Mononuclear cell (primary cell): ENCODE results near the gene TMCC1. TPM values are rescaled to one million over a fixed set of nuclear protein-coding genes. Genes with fewer than 3 reads are reported as not detected.

Experiments
- H3K27me3 ChIP-seq: 2 replicates; pipeline ENCODE4 v1.6.0; 2011; ENCODE audit warnings: low read length, control low read depth; ENCODE audit not compliant: insufficient read depth
- H3K4me1 ChIP-seq: 2 replicates; pipeline ENCODE4 v1.5.1; 2011; ENCODE audit warnings: mild to moderate bottlenecking, low read length, control low read depth; ENCODE audit not compliant: insufficient read depth
- H3K4me3 ChIP-seq: 2 replicates; pipeline ENCODE4 v1.5.1; 2011; ENCODE audit warnings: mild to moderate bottlenecking, low read length, moderate library complexity
- H3K9me3 ChIP-seq: 2 replicates; pipeline ENCODE4 v1.5.1; 2011; ENCODE audit warnings: low read depth, mild to moderate bottlenecking, control low read depth, low read length
- total RNA-seq: library from RNA; depleted of rRNA; stranded (reverse); fragments of >200 nt; gene quantifications from one replicate; pipeline ENCODE4 v1.2.3, GENCODE V29; 2012

The TMCC1 gene
- total RNA-seq, 1 donor: 17.1 TPM

- Histone ChIP-seq H3K4me1 (no peaks in the 10 kb centered on the region), H3K27me3 (no peaks in the 10 kb centered on the region), H3K4me3 (no peak overlapping the region), H3K9me3 (no peaks in the 10 kb centered on the region)
Measured at GRCh38 chr3:129747136-129747535, 146.4 kb downstream of the TMCC1 start.

GRCh38 chr3:129746629-129747028, 146.9 kb downstream of the TMCC1 start:
- Histone ChIP-seq H3K4me3 (no peak overlapping the region), H3K9me3 (no peaks in the 10 kb centered on the region), H3K27me3 (no peaks in the 10 kb centered on the region), H3K4me1 (no peaks in the 10 kb centered on the region)

DNA sequence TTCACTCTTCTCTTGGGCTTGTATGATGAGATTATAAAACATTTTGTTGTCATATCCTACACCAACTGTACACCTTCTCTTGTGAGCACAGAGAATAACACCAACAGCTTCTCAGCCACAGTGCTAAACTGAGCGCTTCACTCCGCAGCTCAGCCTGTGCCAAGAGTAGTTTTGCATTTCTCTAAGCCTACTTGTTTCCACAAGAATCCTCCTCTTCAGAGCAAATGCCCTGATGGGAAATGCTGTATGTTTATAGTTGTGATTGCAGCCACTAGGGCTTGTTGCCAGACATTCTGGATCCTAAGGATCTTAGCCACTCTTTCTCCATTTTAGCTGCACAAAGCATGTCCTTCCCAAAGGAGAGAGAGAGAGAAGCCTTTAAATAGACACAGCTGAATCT, 148.3 kb downstream of the TMCC1 start:
- H3K9me3 ChIP-seq: no peaks in the 10 kb centered on the region
- H3K4me1 ChIP-seq: no peaks in the 10 kb centered on the region
- H3K27me3 ChIP-seq: no peaks in the 10 kb centered on the region
- no peak overlapping the region for H3K4me3 ChIP-seq

DNA sequence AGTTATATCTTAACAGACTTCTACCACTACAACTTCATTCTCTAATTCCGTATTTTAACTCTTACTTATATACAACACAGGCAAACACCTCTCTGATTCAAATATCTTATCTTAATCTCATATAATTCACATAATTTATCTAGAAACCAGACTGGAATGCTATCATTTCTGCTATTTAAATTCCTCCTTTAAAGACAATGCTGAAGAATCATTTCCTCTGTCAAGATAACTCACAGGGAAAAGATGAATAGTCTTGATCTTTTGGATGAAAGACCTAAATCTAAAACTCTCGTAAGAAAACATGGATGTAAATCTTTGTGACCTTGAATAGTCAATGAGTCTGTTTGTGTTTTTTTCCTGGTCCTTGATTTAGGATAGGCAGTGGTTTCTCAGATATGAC, 151.7 kb downstream of the TMCC1 start:
- no peaks in the 10 kb centered on the region for H3K9me3 ChIP-seq
- H3K4me3 ChIP-seq: no peak overlapping the region
- H3K4me1 ChIP-seq: no peaks in the 10 kb centered on the region
- H3K27me3 ChIP-seq: no peaks in the 10 kb centered on the region

DNA sequence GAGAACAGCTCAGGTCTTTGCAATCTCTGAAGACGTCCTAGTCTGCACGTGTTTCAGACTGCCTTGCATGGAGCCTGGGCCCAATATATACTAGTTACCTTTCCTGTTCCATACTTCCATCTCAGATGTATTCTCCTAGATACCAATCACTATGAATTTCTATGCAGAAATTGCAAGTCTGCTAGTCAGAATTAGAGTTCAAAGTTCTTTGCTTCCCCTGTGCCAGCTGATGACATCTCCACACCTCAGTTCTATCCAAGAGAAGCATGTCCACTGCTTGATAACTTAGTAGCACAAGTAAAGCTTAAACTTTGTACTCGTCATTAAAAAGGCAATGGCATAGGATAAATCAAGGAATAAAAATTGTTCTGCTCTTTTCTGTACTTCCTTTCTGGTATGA, 153.4 kb downstream of the TMCC1 start:
- no peaks in the 10 kb centered on the region for H3K9me3 ChIP-seq
- no peaks in the 10 kb centered on the region for H3K27me3 ChIP-seq
- H3K4me1 ChIP-seq: no peaks in the 10 kb centered on the region
- H3K4me3 ChIP-seq: no peak overlapping the region

GRCh38 chr3:129739634-129740033, 153.9 kb downstream of the TMCC1 start:
- no peaks in the 10 kb centered on the region for H3K27me3 ChIP-seq

DNA sequence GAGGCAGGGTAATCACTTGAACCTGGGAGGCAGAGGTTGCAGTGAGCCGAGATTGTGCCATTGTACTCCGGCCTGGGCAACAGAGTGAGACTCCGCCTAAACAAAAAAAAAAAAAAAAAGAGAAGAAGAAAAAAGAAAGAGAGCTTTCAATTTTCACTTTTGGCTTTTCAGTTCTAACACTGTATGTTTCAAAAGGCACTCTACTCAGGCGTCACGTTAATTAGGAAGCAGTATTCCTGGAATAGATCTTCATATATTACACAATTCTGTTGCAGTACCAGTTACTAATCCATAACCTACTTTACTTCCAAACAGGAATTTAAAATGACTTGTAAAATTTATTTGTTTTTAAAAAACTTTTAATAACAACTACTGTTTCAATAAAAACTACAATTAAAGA, 155.3 kb downstream of the TMCC1 start:
- H3K4me3 ChIP-seq: no peak overlapping the region

More at GRCh38 chr3:129739634-129740033, 153.9 kb downstream of the TMCC1 start:
- H3K4me3 ChIP-seq: no peak overlapping the region
- H3K4me1 ChIP-seq: no peaks in the 10 kb centered on the region
- H3K9me3 ChIP-seq: no peaks in the 10 kb centered on the region

GRCh38 chr3:129736070-129736469, 157.4 kb downstream of the TMCC1 start:
- Histone ChIP-seq H3K4me1 (no peaks in the 10 kb centered on the region), H3K9me3 (no peaks in the 10 kb centered on the region), H3K27me3 (no peaks in the 10 kb centered on the region)

More for the DNA sequence above, 155.3 kb downstream of the TMCC1 start:
- H3K4me1 ChIP-seq: no peaks in the 10 kb centered on the region
- H3K27me3 ChIP-seq: no peaks in the 10 kb centered on the region
- no peaks in the 10 kb centered on the region for H3K9me3 ChIP-seq

DNA sequence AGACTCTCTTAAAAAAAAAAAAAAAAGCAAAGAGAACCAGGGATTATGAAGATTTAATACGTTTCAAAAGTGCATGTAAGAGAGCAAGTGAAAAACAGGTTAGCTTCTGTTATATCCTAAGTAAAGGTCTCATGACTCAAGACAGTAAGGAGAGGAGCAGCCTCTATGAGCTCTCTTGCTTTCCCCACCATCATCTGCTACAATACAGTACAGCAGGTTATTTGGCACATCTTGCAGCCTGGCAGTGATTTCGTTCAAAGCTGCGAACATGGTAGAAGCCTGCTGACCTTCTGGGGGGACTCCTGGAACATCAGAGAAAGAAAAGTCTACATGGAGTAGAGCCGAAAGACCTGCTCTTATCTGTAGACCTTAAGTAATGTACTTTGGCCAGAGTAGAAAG, 157.9 kb downstream of the TMCC1 start:
- H3K9me3 ChIP-seq: no peaks in the 10 kb centered on the region
- H3K4me1 ChIP-seq: no peaks in the 10 kb centered on the region
- H3K27me3 ChIP-seq: no peaks in the 10 kb centered on the region
- no peak overlapping the region for H3K4me3 ChIP-seq

More at GRCh38 chr3:129736070-129736469, 157.4 kb downstream of the TMCC1 start:
- H3K4me3 ChIP-seq: no peak overlapping the region

DNA sequence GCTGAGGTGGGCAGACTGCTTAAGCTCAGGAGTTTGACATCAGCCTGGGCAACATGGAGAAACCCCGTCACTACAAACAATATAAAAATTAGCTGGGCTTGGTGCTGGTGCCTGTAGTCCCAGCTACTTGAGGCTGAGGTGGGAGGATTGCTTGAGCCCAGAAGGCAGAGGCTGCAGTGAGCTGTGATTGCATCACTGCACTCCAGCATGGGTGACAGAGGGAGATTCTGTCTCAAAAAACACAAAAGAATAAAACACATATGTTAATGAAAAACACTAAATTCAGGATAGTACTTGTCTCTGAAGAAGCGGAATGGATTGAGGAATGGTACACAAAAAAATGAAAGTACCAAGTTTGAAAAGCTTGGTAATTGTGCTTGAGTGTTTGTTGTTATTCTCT, 159.1 kb downstream of the TMCC1 start:
- Histone ChIP-seq H3K4me3 (no peak overlapping the region), H3K9me3 (no peaks in the 10 kb centered on the region), H3K4me1 (no peaks in the 10 kb centered on the region), H3K27me3 (no peaks in the 10 kb centered on the region)

DNA sequence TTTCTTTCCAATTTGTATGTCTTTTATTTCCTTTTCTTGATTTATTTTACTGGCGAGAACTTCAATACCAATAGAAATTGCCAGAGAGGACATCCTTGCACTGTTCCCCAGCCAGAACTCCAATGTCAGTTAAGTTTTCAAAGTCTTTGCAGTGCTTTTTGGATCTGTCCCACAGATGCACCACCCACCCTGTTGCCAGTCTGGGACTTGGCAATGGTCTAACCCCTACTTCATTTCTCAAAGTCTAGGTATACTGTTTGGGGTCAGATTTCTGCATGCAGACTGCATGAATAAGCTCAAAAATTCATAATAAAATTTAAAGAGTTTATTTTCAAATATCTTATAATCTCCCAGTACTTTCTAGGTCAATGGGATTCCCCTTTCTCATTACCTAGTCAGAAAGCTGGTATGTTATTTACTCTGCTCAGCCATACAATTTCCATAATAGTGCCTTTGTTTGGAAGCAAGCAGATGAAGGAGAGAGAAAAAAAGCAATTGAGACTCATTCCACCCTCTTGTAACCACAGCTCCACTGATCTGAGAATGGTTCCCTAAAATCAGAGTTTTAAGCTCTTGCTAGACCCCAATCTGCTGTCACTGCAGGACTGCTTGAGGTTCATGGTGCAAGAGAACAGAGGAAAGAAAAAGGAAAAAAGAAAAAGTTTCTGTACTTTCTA, 161.2 kb downstream of the TMCC1 start:
- no peak overlapping the region for H3K4me3 ChIP-seq
- no peaks in the 10 kb centered on the region for H3K27me3 ChIP-seq
- H3K9me3 ChIP-seq: no peaks in the 10 kb centered on the region
- H3K4me1 ChIP-seq: no peaks in the 10 kb centered on the region

DNA sequence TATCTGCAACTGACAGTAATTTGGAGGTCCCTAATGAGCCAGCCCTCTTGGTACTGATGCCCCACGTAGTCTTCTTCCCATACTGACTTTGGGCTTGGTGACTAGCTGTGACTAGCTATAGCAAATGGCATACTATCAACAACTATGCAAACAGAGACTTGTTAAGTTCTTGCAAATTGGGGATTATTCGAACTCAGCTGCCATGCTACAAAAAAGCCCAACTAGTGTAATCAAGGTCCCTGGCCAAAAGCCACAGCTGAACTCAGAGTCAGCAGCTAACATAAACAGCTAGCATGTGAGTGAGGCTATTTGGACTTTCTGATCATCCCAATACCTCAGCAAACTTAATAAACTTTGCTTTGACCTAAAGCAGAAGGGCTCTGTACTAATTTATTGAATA, 165.8 kb downstream of the TMCC1 start:
- Histone ChIP-seq H3K9me3 (no peaks in the 10 kb centered on the region), H3K4me3 (no peak overlapping the region), H3K4me1 (no peaks in the 10 kb centered on the region), H3K27me3 (no peaks in the 10 kb centered on the region)

- H3K4me3 ChIP-seq: no peak overlapping the region
- no peaks in the 10 kb centered on the region for H3K9me3 ChIP-seq
- H3K4me1 ChIP-seq: no peaks in the 10 kb centered on the region
- no peaks in the 10 kb centered on the region for H3K27me3 ChIP-seq
Measured at GRCh38 chr3:129723558-129724324, 169.8 kb downstream of the TMCC1 start.

GRCh38 chr3:129722527-129722926, 171.0 kb downstream of the TMCC1 start:
- Histone ChIP-seq H3K9me3 (no peaks in the 10 kb centered on the region), H3K4me3 (no peak overlapping the region), H3K4me1 (no peaks in the 10 kb centered on the region), H3K27me3 (no peaks in the 10 kb centered on the region)

DNA sequence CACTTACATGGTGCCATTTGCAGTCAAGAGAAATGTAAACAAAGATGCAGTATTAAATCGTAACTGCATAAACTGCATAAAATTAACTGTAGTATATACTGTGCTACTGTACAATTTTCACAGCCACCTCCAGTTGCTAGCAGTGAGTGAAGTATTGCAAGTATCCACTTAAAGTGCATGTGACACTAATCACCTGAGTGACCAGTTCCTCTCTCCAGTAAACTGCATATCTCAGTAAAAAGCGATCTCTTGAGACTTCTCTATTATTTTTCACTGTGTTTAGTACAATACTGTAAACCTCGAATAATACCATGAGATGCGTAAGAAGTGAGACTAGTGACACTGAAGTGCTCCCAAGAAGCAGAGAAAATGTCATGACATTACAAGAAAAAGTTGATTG, 175.3 kb downstream of the TMCC1 start:
- Histone ChIP-seq H3K4me3 (no peak overlapping the region), H3K4me1 (no peaks in the 10 kb centered on the region), H3K27me3 (no peaks in the 10 kb centered on the region), H3K9me3 (no peaks in the 10 kb centered on the region)

- Histone ChIP-seq H3K27me3 (no peaks in the 10 kb centered on the region), H3K4me1 (no peaks in the 10 kb centered on the region), H3K4me3 (no peak overlapping the region), H3K9me3 (no peaks in the 10 kb centered on the region)
Measured at GRCh38 chr3:129715854-129716253, 177.7 kb downstream of the TMCC1 start.
